ENCODE results near the gene RBBP5.

DNA sequence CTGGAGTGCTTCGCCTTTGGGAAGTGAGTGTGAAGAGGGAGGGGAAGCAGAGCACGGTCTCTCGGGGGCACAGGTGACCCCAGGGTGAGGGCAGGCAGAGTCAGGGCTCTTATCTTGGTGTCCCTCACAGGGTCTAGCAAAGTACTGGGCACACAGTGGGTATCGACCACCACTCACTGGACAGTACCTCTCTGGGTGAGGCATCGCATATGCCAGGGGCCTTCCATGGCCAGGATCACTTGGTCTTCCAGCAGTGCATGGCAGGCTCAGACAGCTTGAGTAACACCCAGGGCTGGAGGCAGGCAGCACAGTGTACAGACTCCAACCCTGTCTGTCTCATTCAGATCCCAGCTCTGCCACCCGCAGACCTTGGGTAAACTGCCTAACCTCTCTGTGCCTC is 62.1 kb downstream of the RBBP5 start:
- TF ChIP-seq CTCF (IDR thresholded peaks at IDR 0.05) (no peak), FOXJ3 (CRISPR knock-in tag; IDR thresholded peaks at IDR 0.05; ENCODE audit: borderline replicate concordance) (no peak), USF2 (CRISPR knock-in tag; IDR thresholded peaks at IDR 0.05) (no peak), SP1 (CRISPR knock-in tag; conservative IDR thresholded peaks at IDR 0.05) (no peak), ZNF232 (CRISPR knock-in tag; IDR thresholded peaks at IDR 0.05) (no peak), MXD4 (CRISPR knock-in tag; IDR thresholded peaks at IDR 0.05; ENCODE audit: borderline replicate concordance) (no peak)
- TF ChIP-seq, protein P1, sequence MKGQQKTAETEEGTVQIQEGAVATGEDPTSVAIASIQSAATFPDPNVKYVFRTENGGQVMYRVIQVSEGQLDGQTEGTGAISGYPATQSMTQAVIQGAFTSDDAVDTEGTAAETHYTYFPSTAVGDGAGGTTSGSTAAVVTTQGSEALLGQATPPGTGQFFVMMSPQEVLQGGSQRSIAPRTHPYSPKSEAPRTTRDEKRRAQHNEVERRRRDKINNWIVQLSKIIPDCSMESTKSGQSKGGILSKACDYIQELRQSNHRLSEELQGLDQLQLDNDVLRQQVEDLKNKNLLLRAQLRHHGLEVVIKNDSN (CRISPR knock-in tag; IDR thresholded peaks at IDR 0.05), result no peak
- TF ChIP-seq, protein P2, sequence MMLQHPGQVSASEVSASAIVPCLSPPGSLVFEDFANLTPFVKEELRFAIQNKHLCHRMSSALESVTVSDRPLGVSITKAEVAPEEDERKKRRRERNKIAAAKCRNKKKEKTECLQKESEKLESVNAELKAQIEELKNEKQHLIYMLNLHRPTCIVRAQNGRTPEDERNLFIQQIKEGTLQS (CRISPR knock-in tag; conservative IDR thresholded peaks at IDR 0.05), result no peak
